ELF-1 (cell line): ENCODE results near the gene EEF1AKMT3.
A peak's percentile ranks its signal among the peaks of the same experiment; 100 is the strongest.

ENCODE experiments used
- DNase-seq: peaks from one replicate; pipeline ENCODE4 v3.0.0-alpha.2; 2016; ENCODE audit warnings: low read depth, low spot score

EEF1AKMT3 gene

DNA sequence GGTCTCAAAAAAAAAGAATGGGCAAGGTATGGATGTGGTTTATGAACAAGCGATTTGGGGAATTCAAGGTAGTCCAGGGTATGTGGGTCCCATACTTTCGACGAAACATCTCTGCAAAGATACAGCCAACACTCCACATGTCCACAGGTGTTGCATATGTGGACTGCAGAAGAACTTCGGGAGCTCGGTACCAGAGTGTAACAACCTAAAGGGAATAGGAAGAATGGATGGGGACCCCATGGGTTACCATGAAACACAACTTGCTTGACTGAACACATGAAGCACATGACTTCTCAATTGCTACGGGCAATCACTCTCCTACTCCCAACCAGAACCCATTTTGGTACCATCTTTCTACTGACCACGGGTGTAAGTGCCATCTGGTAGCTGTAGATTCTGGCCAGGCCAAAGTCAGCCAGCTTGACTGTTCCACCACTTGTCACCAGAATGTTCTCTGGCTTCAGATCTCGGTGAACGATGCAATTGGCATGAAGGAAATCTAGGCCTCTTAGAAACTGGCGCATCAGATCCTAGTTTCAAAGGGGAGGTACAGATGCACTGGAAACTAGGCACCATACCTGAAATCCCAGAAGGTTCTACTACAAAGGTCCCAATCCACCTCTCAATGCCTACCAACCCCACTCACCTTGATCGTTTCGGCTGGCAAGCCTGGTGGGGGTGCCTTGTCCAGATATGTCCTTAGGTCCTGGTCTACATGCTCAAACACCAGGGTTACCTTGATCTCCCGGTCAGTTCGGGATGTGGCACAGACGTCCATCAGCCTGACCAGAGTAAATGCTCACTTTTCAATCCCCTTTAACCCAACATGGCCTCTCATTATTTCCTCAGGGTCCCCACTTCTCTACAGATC is 21.6 kb upstream of the EEF1AKMT3 start:
- no peak for DNase-seq

DNA sequence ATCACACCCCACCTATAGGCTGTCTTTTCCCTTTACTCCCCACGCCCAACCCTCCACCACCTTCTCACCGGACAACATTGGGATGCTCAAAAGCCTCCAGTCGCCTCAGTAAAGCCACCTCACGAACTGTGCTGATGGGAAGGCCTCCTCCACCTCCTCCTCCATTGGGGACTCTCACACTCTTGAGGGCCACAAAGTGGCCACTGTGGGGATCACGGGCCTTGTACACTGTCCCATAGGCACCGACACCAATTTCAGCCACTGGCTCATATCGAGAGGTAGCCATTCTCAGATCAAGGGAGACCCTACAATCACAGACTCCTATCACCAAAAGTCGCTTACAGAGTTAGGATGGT is 21.0 kb upstream of the EEF1AKMT3 start:
- no peak for DNase-seq

- DNase-seq, result peak; percentile 100
Measured at GRCh38 chr12:57751788-57752667, 20.4 kb upstream of the EEF1AKMT3 start, which contains the start of gene CDK4. TSS of gene CDK4 (minus strand) at chr12:57752310. CDS start at chr12:57751717, 593 bp downstream.

DNA sequence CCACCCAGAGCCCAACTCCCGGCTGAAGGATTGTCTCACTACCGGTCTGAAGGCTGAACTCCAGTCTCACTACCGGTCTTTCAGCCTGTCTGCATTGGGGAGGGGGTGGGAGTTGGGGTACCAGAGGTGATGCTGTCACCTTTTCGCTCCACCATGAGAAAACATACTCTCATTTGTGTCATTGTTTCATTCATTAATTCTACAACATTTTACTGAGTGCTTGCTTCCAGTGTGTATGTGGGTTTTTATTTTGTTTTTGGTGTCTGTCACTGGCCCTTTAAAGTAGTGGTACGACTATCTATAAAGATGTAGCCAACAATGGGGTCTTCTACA is 19.8 kb upstream of the EEF1AKMT3 start:
- no peak for DNase-seq

- DNase-seq, result no peak
Measured at GRCh38 chr12:57753756-57754337, 18.6 kb upstream of the EEF1AKMT3 start.

GRCh38 chr12:57754411-57755193 is 17.8 kb upstream of the EEF1AKMT3 start, which contains the start of gene MARCHF9:
TSS of gene MARCHF9 (plus strand) at chr12:57755103. CDS start at chr12:57755529, 426 bp downstream.
- peak; percentile 37 for DNase-seq

DNA sequence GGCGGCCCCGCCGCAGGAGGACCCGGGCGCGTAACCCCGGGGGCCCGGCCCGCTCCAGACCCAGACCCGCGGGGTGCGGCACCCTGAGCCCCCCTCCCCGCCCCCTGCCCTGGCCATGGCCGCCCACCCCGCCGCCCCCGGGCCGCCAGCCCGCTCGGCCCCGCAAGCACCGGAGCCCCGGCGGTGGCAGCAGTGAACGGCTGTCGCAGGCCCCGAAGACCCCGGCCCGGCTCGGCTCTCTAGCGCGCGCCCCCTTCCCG is 17.3 kb upstream of the EEF1AKMT3 start:
- DNase-seq, result no peak

DNA sequence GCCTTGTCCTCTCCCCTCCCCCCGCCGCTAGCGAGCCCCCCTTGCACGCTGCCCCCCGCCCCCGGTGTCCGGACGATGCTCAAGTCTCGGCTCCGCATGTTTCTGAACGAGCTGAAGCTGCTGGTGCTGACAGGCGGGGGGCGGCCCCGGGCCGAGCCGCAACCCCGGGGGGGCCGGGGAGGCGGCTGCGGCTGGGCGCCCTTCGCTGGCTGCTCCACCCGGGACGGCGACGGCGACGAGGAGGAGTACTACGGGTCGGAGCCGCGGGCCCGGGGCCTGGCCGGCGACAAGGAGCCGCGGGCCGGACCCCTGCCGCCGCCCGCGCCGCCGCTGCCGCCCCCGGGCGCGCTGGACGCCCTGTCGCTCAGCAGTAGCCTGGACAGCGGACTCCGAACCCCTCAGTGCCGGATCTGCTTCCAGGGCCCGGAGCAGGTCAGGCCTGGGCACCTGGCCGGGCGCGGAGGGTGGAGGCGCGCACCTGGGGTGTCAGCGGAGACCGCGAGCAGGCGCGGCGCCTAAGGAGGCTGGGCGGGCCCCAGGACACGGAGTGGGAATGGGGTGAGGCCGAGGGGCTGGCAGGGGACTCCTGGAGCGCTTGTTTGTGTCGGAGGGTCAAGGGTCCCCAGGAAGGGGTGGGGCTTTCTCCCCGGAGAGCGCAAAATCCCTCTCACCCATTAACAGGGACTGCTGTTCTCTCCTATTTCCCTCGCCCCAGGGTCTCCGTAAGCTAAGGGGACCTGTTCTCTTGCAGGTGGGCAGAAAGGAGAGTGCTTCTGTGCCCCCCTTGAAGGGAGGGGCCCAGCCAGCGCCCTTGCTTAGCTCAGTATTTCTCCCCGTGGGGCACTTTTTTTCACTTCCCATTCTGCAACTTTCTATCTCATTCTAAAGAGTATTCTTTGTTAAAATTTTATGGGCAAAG is 16.7 kb upstream of the EEF1AKMT3 start:
- peak; percentile 22 for DNase-seq

DNA sequence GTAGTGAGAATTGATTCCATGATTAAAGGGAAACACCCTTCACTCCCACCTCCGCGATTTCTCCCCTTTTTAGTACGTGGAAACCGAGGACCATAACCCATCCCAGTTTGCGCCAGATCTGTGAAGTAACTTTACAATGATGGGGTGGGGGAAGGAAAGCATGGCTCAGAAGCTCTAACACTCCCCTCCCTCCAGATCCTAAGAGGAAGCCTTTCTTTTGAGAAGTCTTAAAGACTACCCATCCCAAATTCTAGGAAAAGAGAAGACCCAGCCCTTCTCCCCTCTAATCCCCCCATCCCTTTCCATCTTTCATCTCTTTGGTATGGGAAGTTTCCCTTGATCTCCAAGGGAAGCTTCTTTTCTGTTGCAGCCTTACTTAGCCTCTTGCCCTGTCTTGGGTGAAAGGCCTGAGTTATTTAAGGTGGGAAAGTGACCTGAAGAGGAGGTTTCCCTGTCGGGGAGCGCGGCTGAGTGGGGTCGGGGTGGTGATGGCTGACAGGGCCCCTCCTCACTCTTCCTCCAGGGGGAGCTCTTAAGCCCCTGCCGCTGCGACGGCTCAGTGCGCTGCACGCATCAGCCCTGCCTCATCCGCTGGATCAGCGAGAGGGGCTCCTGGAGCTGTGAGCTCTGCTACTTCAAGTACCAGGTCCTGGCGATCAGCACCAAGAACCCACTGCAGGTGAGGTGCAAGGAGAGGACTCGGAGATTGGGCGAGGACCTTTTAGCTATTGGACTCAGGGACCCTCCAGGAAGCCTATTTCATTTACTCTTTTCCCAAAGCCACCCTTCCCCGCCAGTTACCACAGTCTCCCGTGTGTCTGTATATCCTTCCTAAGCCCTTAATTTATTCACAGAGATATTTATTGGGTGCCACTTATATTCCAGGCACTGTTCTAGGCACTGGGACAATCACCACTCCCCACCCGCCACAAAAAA is 15.7 kb upstream of the EEF1AKMT3 start:
- peak; percentile 78 for DNase-seq

DNA sequence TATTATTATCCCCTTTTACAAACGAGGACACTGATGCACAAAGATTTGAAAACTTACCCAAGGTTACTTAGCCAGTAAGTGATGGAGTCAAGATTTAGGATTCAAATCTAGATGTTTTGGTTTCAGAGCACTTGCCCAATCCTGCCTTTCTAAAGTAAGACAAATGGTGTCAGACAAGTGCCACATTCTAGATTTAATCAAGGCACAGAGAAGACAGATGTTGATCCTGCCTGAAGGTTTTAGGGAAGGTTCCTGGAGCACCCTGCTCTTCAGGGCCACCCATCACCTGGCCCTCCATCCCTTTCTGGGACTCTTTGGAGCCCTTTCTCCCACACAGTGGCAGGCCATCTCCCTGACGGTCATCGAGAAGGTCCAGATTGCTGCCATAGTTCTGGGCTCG is 14.6 kb upstream of the EEF1AKMT3 start:
- DNase-seq, result no peak

- no peak for DNase-seq
Measured at GRCh38 chr12:57758552-57759359, 13.7 kb upstream of the EEF1AKMT3 start.

- no peak for DNase-seq
Measured at GRCh38 chr12:57759360-57759980, 12.9 kb upstream of the EEF1AKMT3 start.

- peak; percentile 27 for DNase-seq
Measured at GRCh38 chr12:57760347-57760982, 11.9 kb upstream of the EEF1AKMT3 start.

DNA sequence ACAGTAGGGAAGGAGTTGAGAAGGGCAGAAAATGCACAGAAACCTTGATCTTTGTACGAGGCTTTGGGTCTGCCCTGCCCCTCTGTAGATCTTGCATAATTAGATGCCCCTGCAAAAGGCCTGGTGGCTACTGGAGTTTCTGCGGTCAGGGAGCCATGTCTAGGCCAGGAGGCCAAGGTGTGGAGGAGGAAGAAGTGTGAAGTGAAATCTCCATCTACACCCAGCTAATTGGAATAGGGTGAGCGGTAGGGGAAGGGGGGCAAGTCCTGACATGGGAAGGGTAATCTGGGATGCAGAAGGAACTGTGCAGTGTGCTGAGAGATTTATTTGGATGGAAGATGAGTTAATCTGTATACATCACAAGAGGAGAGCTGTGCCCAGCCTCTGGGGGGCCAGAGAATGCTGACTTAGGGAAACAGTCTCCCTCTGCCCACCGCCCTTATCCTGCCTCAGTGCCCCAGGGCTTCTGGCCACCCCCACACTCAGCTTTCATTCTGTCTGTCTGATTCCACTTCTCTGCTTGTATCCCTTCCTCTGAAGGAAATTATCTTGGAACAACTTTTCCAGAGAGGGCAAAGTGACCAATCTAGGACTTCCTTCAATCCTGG is 10.9 kb upstream of the EEF1AKMT3 start:
- DNase-seq, result no peak

DNA sequence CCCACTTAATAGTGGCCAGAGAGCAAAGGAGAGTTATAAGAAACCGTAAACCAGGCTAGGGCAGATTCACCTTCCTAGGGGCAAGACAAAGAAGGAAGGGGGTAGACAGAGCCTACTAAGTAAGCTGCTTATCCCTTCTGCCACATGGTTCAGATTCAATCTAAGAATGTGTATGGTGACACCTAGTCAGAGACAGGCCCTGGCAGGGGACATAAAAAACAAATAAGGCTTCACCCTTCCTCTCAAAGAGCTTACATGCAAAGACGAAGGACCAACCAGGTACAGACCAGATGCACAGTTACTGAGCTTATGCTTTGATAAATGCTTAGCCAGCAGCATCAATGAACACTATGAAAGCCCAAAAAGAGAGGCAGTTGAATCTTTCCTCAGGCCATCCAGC is 10.0 kb upstream of the EEF1AKMT3 start:
- DNase-seq, result no peak

GRCh38 chr12:57763881-57764661 is 8.3 kb upstream of the EEF1AKMT3 start:
- DNase-seq, result no peak

DNA sequence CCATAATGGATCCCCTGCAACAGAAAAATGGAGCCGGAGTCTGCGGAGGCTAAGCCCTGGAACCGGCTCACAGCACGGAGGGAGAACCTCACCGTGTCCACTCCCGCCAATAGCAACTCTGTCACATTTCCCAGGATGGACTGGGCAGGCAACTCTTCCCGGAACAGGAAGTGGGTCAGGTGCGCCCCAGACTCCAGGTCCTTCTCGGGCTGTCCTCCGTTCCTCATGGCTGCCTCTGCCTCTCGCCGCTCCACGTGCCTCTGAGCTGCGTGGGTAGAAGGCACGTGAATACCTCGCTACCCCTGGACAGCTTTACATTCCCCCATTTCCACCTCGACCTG is 7.8 kb upstream of the EEF1AKMT3 start:
- DNase-seq, result no peak
